HEK293 (cell line): ENCODE measurements around the gene MLKL.

ENCODE experiments used
- CTCF ChIA-PET: fragments of 350-600 bp; formaldehyde crosslinking; extraction: SDS; loops from one replicate; lab custom pipeline; 2021; ENCODE audit warnings: antibody characterized with exemption; lab: Yijun Ruan, JAX
- POLR2A ChIA-PET: fragments of 300-600 bp; formaldehyde crosslinking; extraction: SDS; loops from one replicate; lab custom pipeline; 2020; ENCODE audit warnings: antibody characterized with exemption, inconsistent platforms; lab: Yijun Ruan, JAX
- H3K27ac ChIP-seq: fragments of 200-500 bp; sonication (Bioruptor generic); 2 replicates; pipeline ENCODE4 v1.5.1; 2014; ENCODE audit warnings: low read depth, low read length, control low read depth, inconsistent platforms; ENCODE audit errors: extremely low read depth
- H3K36me3 ChIP-seq, 2 experiments: fragments of 200-500 bp in 1 of 2; sonication (Bioruptor generic) in 1 of 2; 1 replicate in 1 of 2; 2 replicates in 1 of 2; pipeline ENCODE4 v1.5.1; 2014 to 2017; ENCODE audit warnings: inconsistent platforms in 2 of 2, low read length in 2 of 2; ENCODE audit not compliant: control insufficient read depth in 2 of 2, insufficient read depth in 1 of 2
- H3K4me1 ChIP-seq: fragments of 200-500 bp; sonication (Bioruptor generic); 2 replicates; pipeline ENCODE4 v1.5.1; 2014; ENCODE audit warnings: mild to moderate bottlenecking, low read length, inconsistent platforms; ENCODE audit not compliant: control insufficient read depth, insufficient read depth
- H3K4me3 ChIP-seq: 2 replicates; pipeline ENCODE4 v1.5.1; 2011; ENCODE audit warnings: low read depth, mild to moderate bottlenecking, control low read depth, low read length, moderate library complexity
- H3K9me3 ChIP-seq: fragments of 200-500 bp; sonication (Bioruptor generic); 2 replicates; pipeline ENCODE4 v1.5.1; 2014; ENCODE audit warnings: low read depth, low read length, inconsistent platforms; ENCODE audit not compliant: control insufficient read depth, insufficient read depth
- FEZF1 ChIP-seq: fragments of 450-650 bp; formaldehyde crosslinking; IDR thresholded peaks from 2 replicates; pipeline ENCODE4 v1.5.1; 2016; ENCODE audit warnings: missing biosample characterization, missing genetic modification characterization
- MYNN ChIP-seq: fragments of 450-650 bp; formaldehyde crosslinking; IDR thresholded peaks from 2 replicates; pipeline ENCODE4 v1.5.1; 2016; ENCODE audit warnings: missing biosample characterization, missing genetic modification characterization, borderline replicate concordance
- SCRT2 ChIP-seq: fragments of 450-650 bp; formaldehyde crosslinking; IDR thresholded peaks from 2 replicates; pipeline ENCODE4 v1.5.1; 2016; ENCODE audit warnings: missing biosample characterization, missing genetic modification characterization
- SP3 ChIP-seq: fragments of 450-650 bp; formaldehyde crosslinking; IDR thresholded peaks from 2 replicates; pipeline ENCODE4 v1.5.1; 2016; ENCODE audit warnings: missing biosample characterization, missing genetic modification characterization
- ZBTB20 ChIP-seq: fragments of 450-650 bp; formaldehyde crosslinking; IDR thresholded peaks from 2 replicates; pipeline ENCODE4 v1.5.1; 2016; ENCODE audit warnings: missing biosample characterization, missing genetic modification characterization
- ZEB2 ChIP-seq: fragments of 450-650 bp; formaldehyde crosslinking; IDR thresholded peaks from 2 replicates; pipeline ENCODE4 v1.5.1; 2016; ENCODE audit warnings: missing biosample characterization, missing genetic modification characterization
- ZFP3 ChIP-seq: fragments of 450-650 bp; formaldehyde crosslinking; IDR thresholded peaks from 2 replicates; pipeline ENCODE4 v1.5.1; 2016; ENCODE audit warnings: low read depth, missing biosample characterization, missing genetic modification characterization
- ZNF169 ChIP-seq: fragments of 450-650 bp; formaldehyde crosslinking; IDR thresholded peaks from 2 replicates; pipeline ENCODE4 v1.5.1; 2016; ENCODE audit warnings: missing biosample characterization, missing genetic modification characterization
- ZNF19 ChIP-seq: fragments of 450-650 bp; formaldehyde crosslinking; IDR thresholded peaks from 2 replicates; pipeline ENCODE4; 2016; ENCODE audit warnings: missing biosample characterization, missing genetic modification characterization, low read depth
- ZNF214 ChIP-seq: fragments of 450-650 bp; formaldehyde crosslinking; IDR thresholded peaks from 2 replicates; pipeline ENCODE4 v1.5.1; 2017; ENCODE audit warnings: missing biosample characterization, mild to moderate bottlenecking, missing genetic modification characterization, borderline replicate concordance
- ZNF24 ChIP-seq: fragments of 450-650 bp; formaldehyde crosslinking; IDR thresholded peaks from 2 replicates; pipeline ENCODE4 v1.5.1; 2016; ENCODE audit warnings: missing biosample characterization, missing genetic modification characterization
- ZNF266 ChIP-seq: fragments of 450-650 bp; formaldehyde crosslinking; IDR thresholded peaks from 2 replicates; pipeline ENCODE4 v1.5.1; 2016; ENCODE audit warnings: missing biosample characterization, missing genetic modification characterization, low read depth
- ZNF341 ChIP-seq: fragments of 450-650 bp; formaldehyde crosslinking; IDR thresholded peaks from 2 replicates; pipeline ENCODE4; 2016; ENCODE audit warnings: low read depth, missing biosample characterization, missing genetic modification characterization
- ZNF501 ChIP-seq: fragments of 450-650 bp; formaldehyde crosslinking; IDR thresholded peaks from 2 replicates; pipeline ENCODE4 v1.5.1; 2016; ENCODE audit warnings: missing biosample characterization, missing genetic modification characterization
- ZNF548 ChIP-seq: fragments of 450-650 bp; formaldehyde crosslinking; IDR thresholded peaks from 2 replicates; pipeline ENCODE4 v1.5.1; 2016; ENCODE audit warnings: missing biosample characterization, missing genetic modification characterization
- ZNF571 ChIP-seq: fragments of 450-650 bp; formaldehyde crosslinking; IDR thresholded peaks from 2 replicates; pipeline ENCODE4 v1.5.0; 2017; ENCODE audit warnings: missing biosample characterization, missing genetic modification characterization
- ZNF701 ChIP-seq: fragments of 450-650 bp; formaldehyde crosslinking; IDR thresholded peaks from 2 replicates; pipeline ENCODE4 v1.5.1; 2016; ENCODE audit warnings: missing biosample characterization, missing genetic modification characterization
- ZNF768 ChIP-seq: fragments of 450-650 bp; formaldehyde crosslinking; IDR thresholded peaks from 2 replicates; pipeline ENCODE4 v1.5.1; 2018; ENCODE audit warnings: missing biosample characterization, mild to moderate bottlenecking, missing genetic modification characterization
- TF ChIP-seq, protein P1 (sequence below): fragments of 450-650 bp; formaldehyde crosslinking; IDR thresholded peaks from 2 replicates; pipeline ENCODE4 v1.5.1; 2016; ENCODE audit warnings: missing biosample characterization, missing genetic modification characterization
- TF ChIP-seq, protein P2 (sequence below): fragments of 450-650 bp; formaldehyde crosslinking; IDR thresholded peaks from 2 replicates; pipeline ENCODE4 v1.5.1; 2016; ENCODE audit warnings: missing biosample characterization, missing genetic modification characterization
- TF ChIP-seq, protein P3 (sequence below): fragments of 450-650 bp; formaldehyde crosslinking; IDR thresholded peaks from 2 replicates; pipeline ENCODE4 v1.5.1; 2016; ENCODE audit warnings: missing biosample characterization, missing genetic modification characterization
- TF ChIP-seq, protein P4 (sequence below): fragments of 450-650 bp; formaldehyde crosslinking; IDR thresholded peaks from 2 replicates; pipeline ENCODE4 v1.5.1; 2016; ENCODE audit warnings: missing biosample characterization, missing genetic modification characterization
- TF ChIP-seq, protein P5 (sequence below): fragments of 450-650 bp; formaldehyde crosslinking; IDR thresholded peaks from 2 replicates; pipeline ENCODE4 v1.5.1; 2016; ENCODE audit warnings: missing biosample characterization, missing genetic modification characterization

MLKL gene

DNA sequence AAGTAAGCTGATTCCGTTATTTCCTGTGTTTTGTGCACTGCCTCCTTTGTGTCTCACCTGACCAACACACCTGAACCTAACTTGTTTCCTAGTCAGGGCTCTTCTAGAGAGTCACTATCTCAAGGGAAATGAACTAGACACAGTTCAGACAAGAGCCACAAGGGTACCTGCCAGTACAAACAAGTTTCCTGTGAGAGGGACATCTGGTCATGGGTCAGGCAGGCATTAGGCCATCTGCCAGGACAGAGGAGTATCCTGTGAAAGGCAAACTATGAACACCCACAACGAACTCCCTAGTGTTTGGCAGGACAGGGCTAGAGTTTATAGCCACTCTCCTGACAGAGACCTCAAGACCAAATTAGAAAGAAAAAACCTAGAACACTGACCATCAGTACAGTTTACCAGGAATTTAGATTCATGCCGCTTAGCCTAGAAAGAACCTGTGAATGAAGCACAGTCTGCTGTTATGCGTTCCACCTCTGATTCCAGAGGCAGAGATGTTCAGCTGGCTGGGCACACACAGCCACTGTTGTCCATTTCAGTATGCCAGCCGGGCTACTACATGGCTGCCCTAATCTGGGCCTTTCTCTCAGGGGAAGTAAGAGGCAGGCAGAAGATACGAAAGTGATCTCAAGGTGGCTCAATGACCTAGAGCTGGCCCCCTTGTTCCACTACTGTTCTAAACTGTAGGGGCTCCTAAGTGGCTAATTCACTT lies 73.0 kb downstream of the MLKL start (continued):
- TF ChIP-seq ZNF701 (no peak), FEZF1 (tag by site-specific recombination) (no peak)
- TF ChIP-seq, protein P1, sequence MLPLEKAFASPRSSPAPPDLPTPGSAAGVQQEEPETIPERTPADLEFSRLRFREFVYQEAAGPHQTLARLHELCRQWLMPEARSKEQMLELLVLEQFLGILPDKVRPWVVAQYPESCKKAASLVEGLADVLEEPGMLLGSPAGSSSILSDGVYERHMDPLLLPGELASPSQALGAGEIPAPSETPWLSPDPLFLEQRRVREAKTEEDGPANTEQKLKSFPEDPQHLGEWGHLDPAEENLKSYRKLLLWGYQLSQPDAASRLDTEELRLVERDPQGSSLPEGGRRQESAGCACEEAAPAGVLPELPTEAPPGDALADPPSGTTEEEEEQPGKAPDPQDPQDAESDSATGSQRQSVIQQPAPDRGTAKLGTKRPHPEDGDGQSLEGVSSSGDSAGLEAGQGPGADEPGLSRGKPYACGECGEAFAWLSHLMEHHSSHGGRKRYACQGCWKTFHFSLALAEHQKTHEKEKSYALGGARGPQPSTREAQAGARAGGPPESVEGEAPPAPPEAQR (tag by site-specific recombination), result no peak

DNA sequence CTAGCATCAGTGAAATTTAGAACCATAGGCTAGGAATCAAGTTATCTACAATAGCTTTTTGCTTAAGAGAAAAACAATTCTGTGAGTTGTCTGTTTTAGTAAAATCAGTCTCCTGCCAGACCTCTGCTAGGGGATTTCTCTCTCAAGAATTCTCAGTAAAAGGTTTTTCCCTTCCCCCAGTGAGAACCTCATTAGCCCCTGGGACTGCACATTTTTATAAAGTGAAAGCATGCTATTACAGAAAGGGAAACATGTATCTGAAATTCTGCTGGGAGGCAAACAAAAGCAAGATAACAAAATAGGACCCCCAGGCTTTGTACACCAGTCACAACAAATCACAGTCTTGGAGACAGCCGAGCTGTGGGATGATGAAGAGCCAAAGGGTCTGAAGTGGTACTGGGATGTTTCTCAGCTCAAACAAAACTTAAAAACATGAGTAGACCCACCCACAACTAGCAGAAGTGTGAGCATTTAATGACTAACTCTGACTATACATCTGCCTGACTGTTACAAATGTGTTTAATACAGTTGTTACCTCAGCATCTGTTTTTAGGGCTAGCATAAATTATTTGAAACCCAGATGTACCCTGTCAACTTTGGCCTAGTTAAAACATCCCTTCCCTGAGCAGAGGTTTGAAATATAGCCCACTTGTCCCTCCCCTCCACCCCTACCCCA lies 73.8 kb downstream of the MLKL start:
- ChIA-PET POLR2A (interaction anchor here (0.6 kb wide), 1 partner anchor 16 kb away, joined by 3 read pairs; no protein-coding TSS in a partner anchor), CTCF (interaction anchor here (0.6 kb wide), 1 partner anchor 38 kb away, joined by 6 read pairs; no protein-coding TSS in a partner anchor)
- H3K9me3 ChIP-seq, result no peaks in the 10 kb centered on the region
- no peak overlapping the region for H3K4me3 ChIP-seq
- H3K4me1 ChIP-seq, result no peaks in the 10 kb centered on the region
- TF ChIP-seq ZNF548 (no peak), ZNF571 (tag by site-specific recombination) (no peak), ZNF501 (no peak), ZNF341 (tag by site-specific recombination) (no peak), ZNF169 (tag by site-specific recombination) (no peak), ZNF768 (no peak), SCRT2 (tag by site-specific recombination) (no peak), ZNF214 (tag by site-specific recombination) (no peak), ZNF24 (no peak), ZEB2 (tag by site-specific recombination) (no peak), ZBTB20 (no peak), ZNF19 (no peak)
- TF ChIP-seq, protein P2, sequence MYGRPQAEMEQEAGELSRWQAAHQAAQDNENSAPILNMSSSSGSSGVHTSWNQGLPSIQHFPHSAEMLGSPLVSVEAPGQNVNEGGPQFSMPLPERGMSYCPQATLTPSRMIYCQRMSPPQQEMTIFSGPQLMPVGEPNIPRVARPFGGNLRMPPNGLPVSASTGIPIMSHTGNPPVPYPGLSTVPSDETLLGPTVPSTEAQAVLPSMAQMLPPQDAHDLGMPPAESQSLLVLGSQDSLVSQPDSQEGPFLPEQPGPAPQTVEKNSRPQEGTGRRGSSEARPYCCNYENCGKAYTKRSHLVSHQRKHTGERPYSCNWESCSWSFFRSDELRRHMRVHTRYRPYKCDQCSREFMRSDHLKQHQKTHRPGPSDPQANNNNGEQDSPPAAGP (tag by site-specific recombination), result no peak
- TF ChIP-seq, all 188 proteins: peak for 0
- Histone ChIP-seq H3K27ac (no peak overlapping the region), H3K36me3 (peaks cover 45 to 100% of the 10 kb centered on the region in 2 experiments)

DNA sequence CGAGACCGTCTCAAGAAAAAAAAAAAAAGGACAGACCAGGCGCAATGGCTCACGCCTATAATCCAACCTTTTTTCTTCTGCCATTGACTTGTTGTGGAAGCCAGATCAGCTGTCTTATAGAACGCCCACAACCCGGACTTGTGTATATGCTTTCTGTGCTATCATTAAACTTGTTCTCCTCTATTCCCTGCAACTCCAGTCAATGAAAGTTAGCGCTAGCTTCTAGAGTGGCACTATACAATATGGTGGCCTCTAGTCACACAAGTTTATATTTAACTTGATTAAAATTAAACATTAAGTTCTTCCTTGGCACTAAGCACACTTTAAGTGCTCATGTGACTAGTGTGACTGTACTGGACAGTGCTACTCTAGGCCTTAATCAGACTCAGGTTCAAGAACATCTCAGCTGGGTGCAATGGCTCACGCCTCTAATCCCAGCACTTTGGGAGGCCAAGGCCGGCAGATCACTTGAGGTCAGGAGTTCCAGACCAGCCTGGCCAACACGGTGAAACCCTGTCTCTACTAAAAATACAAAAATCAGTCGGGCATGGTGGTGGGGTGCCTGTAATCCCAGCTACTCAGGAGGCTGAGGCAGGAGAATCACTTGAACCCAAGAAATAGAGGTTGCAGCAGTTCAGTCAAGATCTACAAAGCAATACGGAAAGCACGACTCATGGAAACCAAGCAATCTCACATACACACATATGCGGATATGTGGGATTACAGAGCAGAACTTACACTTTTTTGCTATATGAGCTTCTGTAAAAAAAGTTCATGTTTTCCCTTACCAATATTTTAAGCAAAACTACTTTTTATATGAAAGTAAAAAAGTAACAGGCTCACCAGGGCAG lies 74.9 kb downstream of the MLKL start:
- H3K4me1 ChIP-seq, result no peaks in the 10 kb centered on the region
- POLR2A ChIA-PET, result interaction anchor here (0.7 kb wide), 1 partner anchor 21 kb away, joined by 3 read pairs; no protein-coding TSS in a partner anchor
- no peak overlapping the region for H3K4me3 ChIP-seq
- TF ChIP-seq ZNF266 (tag by site-specific recombination) (no peak), ZEB2 (tag by site-specific recombination) (no peak), SP3 (tag by site-specific recombination) (no peak), ZFP3 (tag by site-specific recombination) (no peak), MYNN (tag by site-specific recombination) (no peak), ZNF548 (no peak)
- TF ChIP-seq, protein P3, sequence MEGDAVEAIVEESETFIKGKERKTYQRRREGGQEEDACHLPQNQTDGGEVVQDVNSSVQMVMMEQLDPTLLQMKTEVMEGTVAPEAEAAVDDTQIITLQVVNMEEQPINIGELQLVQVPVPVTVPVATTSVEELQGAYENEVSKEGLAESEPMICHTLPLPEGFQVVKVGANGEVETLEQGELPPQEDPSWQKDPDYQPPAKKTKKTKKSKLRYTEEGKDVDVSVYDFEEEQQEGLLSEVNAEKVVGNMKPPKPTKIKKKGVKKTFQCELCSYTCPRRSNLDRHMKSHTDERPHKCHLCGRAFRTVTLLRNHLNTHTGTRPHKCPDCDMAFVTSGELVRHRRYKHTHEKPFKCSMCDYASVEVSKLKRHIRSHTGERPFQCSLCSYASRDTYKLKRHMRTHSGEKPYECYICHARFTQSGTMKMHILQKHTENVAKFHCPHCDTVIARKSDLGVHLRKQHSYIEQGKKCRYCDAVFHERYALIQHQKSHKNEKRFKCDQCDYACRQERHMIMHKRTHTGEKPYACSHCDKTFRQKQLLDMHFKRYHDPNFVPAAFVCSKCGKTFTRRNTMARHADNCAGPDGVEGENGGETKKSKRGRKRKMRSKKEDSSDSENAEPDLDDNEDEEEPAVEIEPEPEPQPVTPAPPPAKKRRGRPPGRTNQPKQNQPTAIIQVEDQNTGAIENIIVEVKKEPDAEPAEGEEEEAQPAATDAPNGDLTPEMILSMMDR (tag by site-specific recombination), result no peak
- TF ChIP-seq, protein P4, sequence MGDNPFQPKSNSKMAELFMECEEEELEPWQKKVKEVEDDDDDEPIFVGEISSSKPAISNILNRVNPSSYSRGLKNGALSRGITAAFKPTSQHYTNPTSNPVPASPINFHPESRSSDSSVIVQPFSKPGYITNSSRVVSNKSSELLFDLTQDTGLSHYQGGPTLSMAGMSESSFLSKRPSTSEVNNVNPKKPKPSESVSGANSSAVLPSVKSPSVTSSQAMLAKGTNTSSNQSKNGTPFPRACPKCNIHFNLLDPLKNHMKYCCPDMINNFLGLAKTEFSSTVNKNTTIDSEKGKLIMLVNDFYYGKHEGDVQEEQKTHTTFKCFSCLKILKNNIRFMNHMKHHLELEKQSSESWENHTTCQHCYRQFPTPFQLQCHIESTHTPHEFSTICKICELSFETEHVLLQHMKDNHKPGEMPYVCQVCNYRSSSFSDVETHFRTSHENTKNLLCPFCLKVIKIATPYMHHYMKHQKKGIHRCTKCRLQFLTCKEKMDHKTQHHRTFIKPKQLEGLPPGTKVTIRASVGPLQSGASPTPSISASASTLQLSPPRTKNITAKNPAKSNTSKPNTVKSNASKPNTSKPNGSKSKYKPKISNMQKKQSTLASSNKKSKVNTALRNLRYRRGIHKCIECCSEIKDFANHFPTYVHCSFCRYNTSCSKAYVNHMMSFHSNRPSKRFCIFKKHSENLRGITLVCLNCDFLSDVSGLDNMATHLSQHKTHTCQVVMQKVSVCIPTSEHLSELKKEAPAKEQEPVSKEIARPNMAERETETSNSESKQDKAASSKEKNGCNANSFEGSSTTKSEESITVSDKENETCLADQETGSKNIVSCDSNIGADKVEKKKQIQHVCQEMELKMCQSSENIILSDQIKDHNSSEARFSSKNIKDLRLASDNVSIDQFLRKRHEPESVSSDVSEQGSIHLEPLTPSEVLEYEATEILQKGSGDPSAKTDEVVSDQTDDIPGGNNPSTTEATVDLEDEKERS (tag by site-specific recombination), result no peak
- TF ChIP-seq, protein P5, sequence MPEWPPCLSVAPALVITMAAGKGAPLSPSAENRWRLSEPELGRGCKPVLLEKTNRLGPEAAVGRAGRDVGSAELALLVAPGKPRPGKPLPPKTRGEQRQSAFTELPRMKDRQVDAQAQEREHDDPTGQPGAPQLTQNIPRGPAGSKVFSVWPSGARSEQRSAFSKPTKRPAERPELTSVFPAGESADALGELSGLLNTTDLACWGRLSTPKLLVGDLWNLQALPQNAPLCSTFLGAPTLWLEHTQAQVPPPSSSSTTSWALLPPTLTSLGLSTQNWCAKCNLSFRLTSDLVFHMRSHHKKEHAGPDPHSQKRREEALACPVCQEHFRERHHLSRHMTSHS (tag by site-specific recombination), result no peak
- TF ChIP-seq, all 188 proteins: peak for 0
- Histone ChIP-seq H3K9me3 (no peaks in the 10 kb centered on the region), H3K27ac (no peak overlapping the region), H3K36me3 (peaks cover 45 to 98% of the 10 kb centered on the region in 2 experiments)
- CTCF ChIA-PET, result interaction anchor here (0.6 kb wide), 1 partner anchor 296 kb away, joined by 4 read pairs; no protein-coding TSS in a partner anchor
